HG03457 (cell line): ENCODE measurements around the gene BNC2.
"Not testable (repeated sequence)": the region's sequence is repeated elsewhere in the genome, so short reads cannot be mapped to it uniquely, and the experiment has no call there.

Experiments used
- ATAC-seq: cut with Tn5 transposase; IDR thresholded peaks from one replicate; pipeline ENCODE4 v1.9.1; 2021; ENCODE audit warnings: moderate number of reproducible peaks; ENCODE audit not compliant: unreplicated experiment

Gene BNC2

GRCh38 chr9:16559418-16560188 is 310.9 kb downstream of the BNC2 start:
- no peak for ATAC-seq

GRCh38 chr9:16555802-16556201 is 314.7 kb downstream of the BNC2 start:
- ATAC-seq: no peak

GRCh38 chr9:16553869-16554540 is 316.5 kb downstream of the BNC2 start:
- ATAC-seq: no peak

GRCh38 chr9:16552252-16552651 is 318.2 kb downstream of the BNC2 start:
- ATAC-seq: no peak

GRCh38 chr9:16551692-16552091 is 318.8 kb downstream of the BNC2 start:
- no peak for ATAC-seq

GRCh38 chr9:16545639-16546038 is 324.8 kb downstream of the BNC2 start:
- no peak for ATAC-seq

- ATAC-seq: no peak
These were observed 325.6 kb downstream of the BNC2 start for GRCh38 chr9:16544842-16545241.

GRCh38 chr9:16543686-16544085 is 326.8 kb downstream of the BNC2 start:
- no peak for ATAC-seq

- no peak for ATAC-seq
These were observed 327.2 kb downstream of the BNC2 start for GRCh38 chr9:16543225-16543624.

- ATAC-seq: no peak
These were observed 328.2 kb downstream of the BNC2 start for GRCh38 chr9:16542290-16542689.

- no peak for ATAC-seq
These were observed 329.5 kb downstream of the BNC2 start for GRCh38 chr9:16540743-16541613.

- not testable (repeated sequence) for ATAC-seq
These were observed 330.8 kb downstream of the BNC2 start for GRCh38 chr9:16539626-16540025.

- no peak for ATAC-seq
These were observed 334.9 kb downstream of the BNC2 start for GRCh38 chr9:16535555-16535954.

GRCh38 chr9:16532681-16533450 is 337.6 kb downstream of the BNC2 start:
- no peak for ATAC-seq

- ATAC-seq: no peak
These were observed 338.2 kb downstream of the BNC2 start for GRCh38 chr9:16532272-16532671.

- no peak for ATAC-seq
These were observed 339.5 kb downstream of the BNC2 start for GRCh38 chr9:16530669-16531642.

GRCh38 chr9:16527573-16527972 is 342.9 kb downstream of the BNC2 start:
- ATAC-seq: no peak

GRCh38 chr9:16526380-16526779 is 344.1 kb downstream of the BNC2 start:
- no peak for ATAC-seq

GRCh38 chr9:16524823-16525222 is 345.6 kb downstream of the BNC2 start:
- ATAC-seq: no peak

- ATAC-seq: no peak
These were observed 346.4 kb downstream of the BNC2 start for GRCh38 chr9:16524078-16524477.
